Peyer's patch (tissue), 4 donors: ENCODE results near the gene PSG4.
"Not testable (repeated sequence)": the region's sequence is repeated elsewhere in the genome, so short reads cannot be mapped to it uniquely, and the experiment has no call there.

Experiments
- POLR2A ChIP-seq, 2 donors: fragments of 450-650 bp; IDR thresholded peaks; one replicate each; pipeline ENCODE4 v1.5.1; 2017; ENCODE audit warnings: antibody characterized with exemption in 2 of 2, mild to moderate bottlenecking in 2 of 2, moderate library complexity in 2 of 2
- TF ChIP-seq, protein P1 (sequence below), 6 experiments: fragments of 450-650 bp in 4 of 6; fragments of 200-600 bp in 2 of 6; sonication (generic) in 1 of 6; IDR thresholded peaks; one replicate each; pipeline ENCODE4 v1.5.1; 2017 to 2019; ENCODE audit warnings: antibody characterized with exemption in 6 of 6, mild to moderate bottlenecking in 3 of 6, moderate library complexity in 1 of 6

DNA sequence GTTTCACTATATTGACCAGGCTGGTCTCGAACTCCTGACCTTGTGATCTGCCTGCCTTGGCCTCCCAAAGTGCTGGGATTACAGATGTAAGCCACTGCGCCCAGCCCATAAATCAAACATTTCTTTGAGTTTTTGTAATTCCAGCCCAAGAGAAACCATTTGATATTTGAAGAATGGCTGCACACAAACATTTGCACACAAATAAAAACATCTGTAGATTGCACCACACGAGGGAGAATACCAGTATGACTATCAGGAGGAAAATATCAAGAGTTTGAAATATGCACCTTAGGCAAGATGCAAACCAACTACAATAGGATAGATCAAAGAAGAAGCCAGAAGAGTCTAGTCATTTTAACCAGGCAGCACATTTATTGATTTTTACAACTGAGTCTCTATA, 39.5 kb downstream of the PSG4 start:
- TF ChIP-seq, protein P1, sequence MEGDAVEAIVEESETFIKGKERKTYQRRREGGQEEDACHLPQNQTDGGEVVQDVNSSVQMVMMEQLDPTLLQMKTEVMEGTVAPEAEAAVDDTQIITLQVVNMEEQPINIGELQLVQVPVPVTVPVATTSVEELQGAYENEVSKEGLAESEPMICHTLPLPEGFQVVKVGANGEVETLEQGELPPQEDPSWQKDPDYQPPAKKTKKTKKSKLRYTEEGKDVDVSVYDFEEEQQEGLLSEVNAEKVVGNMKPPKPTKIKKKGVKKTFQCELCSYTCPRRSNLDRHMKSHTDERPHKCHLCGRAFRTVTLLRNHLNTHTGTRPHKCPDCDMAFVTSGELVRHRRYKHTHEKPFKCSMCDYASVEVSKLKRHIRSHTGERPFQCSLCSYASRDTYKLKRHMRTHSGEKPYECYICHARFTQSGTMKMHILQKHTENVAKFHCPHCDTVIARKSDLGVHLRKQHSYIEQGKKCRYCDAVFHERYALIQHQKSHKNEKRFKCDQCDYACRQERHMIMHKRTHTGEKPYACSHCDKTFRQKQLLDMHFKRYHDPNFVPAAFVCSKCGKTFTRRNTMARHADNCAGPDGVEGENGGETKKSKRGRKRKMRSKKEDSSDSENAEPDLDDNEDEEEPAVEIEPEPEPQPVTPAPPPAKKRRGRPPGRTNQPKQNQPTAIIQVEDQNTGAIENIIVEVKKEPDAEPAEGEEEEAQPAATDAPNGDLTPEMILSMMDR (IDR thresholded peaks at IDR 0.05) = not testable (repeated sequence)
- TF ChIP-seq POLR2A (IDR thresholded peaks at IDR 0.05) = not testable (repeated sequence)
